Prostate gland (tissue), 2 donors: ENCODE data around the gene DYNC2LI1. TPM values are rescaled to one million over a fixed set of nuclear protein-coding genes. Genes with fewer than 3 reads are reported as not detected.

Experiments
- DNase-seq: peaks from one replicate; pipeline ENCODE4 v3.0.0-alpha.2; 2019; ENCODE audit warnings: low spot score
- H3K27ac ChIP-seq, 2 donors: fragments of 200-600 bp; sonication (generic); 2 replicates each; pipeline ENCODE4 v1.5.1; 2017 to 2019
- H3K27me3 ChIP-seq: fragments of 200-600 bp; sonication (generic); replicated peaks from 2 replicates; pipeline ENCODE4 v1.5.1; 2019; ENCODE audit not compliant: insufficient read depth
- H3K36me3 ChIP-seq, 2 donors: fragments of 200-600 bp; sonication (generic); 1 replicate in 1 of 2; 2 replicates in 1 of 2; pipeline versions ENCODE4 v1.5.1 to v1.8.1; 2017 to 2019
- H3K4me1 ChIP-seq: fragments of 200-600 bp; sonication (generic); replicated peaks from 2 replicates; pipeline ENCODE4 v1.5.1; 2019
- H3K4me3 ChIP-seq, 2 donors: fragments of 200-600 bp; sonication (generic); 2 replicates each; pipeline ENCODE4 v1.5.1; 2017 to 2019
- H3K9me3 ChIP-seq: fragments of 200-600 bp; sonication (generic); 2 replicates; pipeline ENCODE4 v1.5.1; 2017
- POLR2A ChIP-seq: fragments of 450-650 bp; IDR thresholded peaks from one replicate; pipeline ENCODE4 v1.6.1; 2016; ENCODE audit warnings: antibody characterized with exemption, mild to moderate bottlenecking
- POLR2AphosphoS5 ChIP-seq: sonication (generic); formaldehyde crosslinking; IDR thresholded peaks from one replicate; pipeline ENCODE4 v1.6.1; 2017; ENCODE audit warnings: antibody characterized with exemption
- WGBS: methylation state at CpG from one replicate; pipeline ENCODE4 v1.1.5; 2018; 5-methylcytosine and 5-hydroxymethylcytosine counted together
- intact Hi-C: fragments of 100-400 bp; cut with DNase I; formaldehyde crosslinking; loops from one replicate; pipeline ENCODE4 v1.14.2; 2022
- total RNA-seq, 2 donors: library from RNA; depleted of rRNA; stranded (reverse); fragments of >200 nt; gene quantifications; one replicate each; pipeline ENCODE4 v1.1.0, GENCODE V29; 2016
- TF ChIP-seq, protein P1 (sequence below), 4 experiments: fragments of 200-600 bp in 2 of 4; fragments of 450-650 bp in 2 of 4; sonication (generic) in 2 of 4; IDR thresholded peaks; 1 replicate in 3 of 4; 2 replicates in 1 of 4; pipeline ENCODE4 v1.5.1; 2016 to 2019; ENCODE audit warnings: antibody characterized with exemption in 4 of 4, mild to moderate bottlenecking in 2 of 4, moderate library complexity in 2 of 4

The DYNC2LI1 gene
- total RNA-seq, 2 donors from 2014 or later: 26.1 to 27.3 TPM

GRCh38 chr2:43831543-43832294 lies 57.9 kb downstream of the DYNC2LI1 start:
- peak overlapping the region in 1 of 2 donors; percentile 17 for H3K4me3 ChIP-seq
- TF ChIP-seq POLR2A: no peak
- TF ChIP-seq, protein P1, sequence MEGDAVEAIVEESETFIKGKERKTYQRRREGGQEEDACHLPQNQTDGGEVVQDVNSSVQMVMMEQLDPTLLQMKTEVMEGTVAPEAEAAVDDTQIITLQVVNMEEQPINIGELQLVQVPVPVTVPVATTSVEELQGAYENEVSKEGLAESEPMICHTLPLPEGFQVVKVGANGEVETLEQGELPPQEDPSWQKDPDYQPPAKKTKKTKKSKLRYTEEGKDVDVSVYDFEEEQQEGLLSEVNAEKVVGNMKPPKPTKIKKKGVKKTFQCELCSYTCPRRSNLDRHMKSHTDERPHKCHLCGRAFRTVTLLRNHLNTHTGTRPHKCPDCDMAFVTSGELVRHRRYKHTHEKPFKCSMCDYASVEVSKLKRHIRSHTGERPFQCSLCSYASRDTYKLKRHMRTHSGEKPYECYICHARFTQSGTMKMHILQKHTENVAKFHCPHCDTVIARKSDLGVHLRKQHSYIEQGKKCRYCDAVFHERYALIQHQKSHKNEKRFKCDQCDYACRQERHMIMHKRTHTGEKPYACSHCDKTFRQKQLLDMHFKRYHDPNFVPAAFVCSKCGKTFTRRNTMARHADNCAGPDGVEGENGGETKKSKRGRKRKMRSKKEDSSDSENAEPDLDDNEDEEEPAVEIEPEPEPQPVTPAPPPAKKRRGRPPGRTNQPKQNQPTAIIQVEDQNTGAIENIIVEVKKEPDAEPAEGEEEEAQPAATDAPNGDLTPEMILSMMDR (IDR thresholded peaks at IDR 0.05): no peak
- no peak for TF ChIP-seq POLR2AphosphoS5
- H3K4me1 ChIP-seq: no peaks in the 10 kb centered on the region
- H3K27me3 ChIP-seq: peaks cover 3% of the 10 kb centered on the region
- WGBS: 11% methylated on average over 48 of the region's 54 CpGs
- H3K27ac ChIP-seq: no peak overlapping the region
- intact Hi-C loops: no loop called here
- no peaks in the 10 kb centered on the region for H3K9me3 ChIP-seq
- H3K36me3 ChIP-seq: no peaks in the 10 kb centered on the region
- no peak for DNase-seq

DNA sequence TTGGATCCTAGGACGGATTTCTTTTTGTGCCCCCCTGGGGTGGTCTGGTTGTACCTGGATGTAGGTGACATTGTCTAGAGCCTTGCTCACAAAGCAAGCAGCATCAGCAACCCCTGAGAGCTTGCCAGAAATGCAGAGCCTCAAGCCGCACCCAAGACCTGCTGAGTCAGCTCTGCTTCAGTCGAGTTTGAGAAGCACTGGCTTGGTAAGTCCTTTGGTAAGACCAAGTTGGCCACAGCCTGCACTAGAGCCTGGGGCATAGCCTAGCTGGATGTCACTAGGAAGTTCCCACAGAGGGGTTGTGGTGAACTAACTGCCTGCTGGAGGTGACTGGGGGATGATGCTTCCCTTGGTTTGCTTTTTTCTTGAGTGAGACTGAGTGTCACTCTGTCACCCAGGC lies 58.6 kb downstream of the DYNC2LI1 start:
- DNase-seq: no peak
- Histone ChIP-seq H3K27ac (no peak overlapping the region), H3K36me3 (no peaks in the 10 kb centered on the region), H3K4me1 (no peaks in the 10 kb centered on the region), H3K9me3 (no peaks in the 10 kb centered on the region), H3K27me3 (peaks cover 3% of the 10 kb centered on the region), H3K4me3 (no peak overlapping the region)
- 44% methylated on average over 3 of the region's 3 CpGs for WGBS
- TF ChIP-seq POLR2A (no peak), POLR2AphosphoS5 (no peak)
- TF ChIP-seq, protein P1 (IDR thresholded peaks at IDR 0.05): no peak
- intact Hi-C loops: no loop called here

GRCh38 chr2:43837033-43837432 lies 63.2 kb downstream of the DYNC2LI1 start:
- TF ChIP-seq POLR2A: no peak
- TF ChIP-seq, protein P1 (IDR thresholded peaks at IDR 0.05): no peak
- TF ChIP-seq POLR2AphosphoS5: no peak
- 68% methylated on average over 4 of the region's 4 CpGs for WGBS
- Histone ChIP-seq H3K9me3 (no peaks in the 10 kb centered on the region), H3K36me3 (no peaks in the 10 kb centered on the region), H3K27me3 (no peaks in the 10 kb centered on the region), H3K4me1 (no peaks in the 10 kb centered on the region), H3K27ac (no peak overlapping the region), H3K4me3 (no peak overlapping the region)
- intact Hi-C loops: no loop called here
- no peak for DNase-seq

DNA sequence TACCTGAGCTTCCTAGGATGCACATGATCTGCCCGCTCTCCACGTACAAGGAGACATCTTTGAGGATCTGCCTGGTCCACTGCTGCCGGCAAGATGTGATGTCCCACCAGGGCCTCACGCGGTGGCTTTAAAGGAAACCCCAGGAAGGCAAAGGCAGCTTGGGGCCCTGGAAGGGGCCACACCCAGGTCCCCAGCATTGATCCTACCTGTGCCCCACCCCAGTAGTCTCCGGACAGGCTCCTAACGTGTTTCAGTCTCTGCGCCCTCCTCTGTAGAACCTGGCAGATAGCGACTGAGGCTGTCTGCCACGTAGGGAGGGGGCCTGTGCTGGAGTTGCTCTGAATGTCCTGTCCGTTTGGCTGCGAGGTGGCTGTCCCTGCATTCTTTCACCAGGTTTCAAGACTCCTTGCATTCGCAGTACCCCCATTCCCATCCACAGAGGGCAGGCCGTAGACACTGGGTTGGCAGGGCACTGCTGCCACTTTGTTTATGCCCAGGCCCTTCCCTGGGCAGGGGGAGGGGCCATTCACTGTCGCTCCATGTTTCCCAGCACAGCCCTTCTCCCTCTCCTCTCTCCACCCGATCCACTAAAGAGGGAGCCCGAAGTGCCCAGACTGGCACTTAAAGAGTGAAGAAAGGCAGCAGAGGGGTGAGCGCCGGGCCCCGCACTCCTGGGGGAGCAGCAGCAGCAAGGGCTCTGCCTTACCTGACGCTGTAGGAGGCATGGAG lies 64.2 kb downstream of the DYNC2LI1 start:
- Histone ChIP-seq H3K36me3 (no peaks in the 10 kb centered on the region), H3K4me1 (no peaks in the 10 kb centered on the region), H3K27ac (no peak overlapping the region), H3K27me3 (no peaks in the 10 kb centered on the region), H3K9me3 (no peaks in the 10 kb centered on the region), H3K4me3 (no peak overlapping the region)
- TF ChIP-seq, protein P1 (IDR thresholded peaks at IDR 0.05): no peak
- TF ChIP-seq POLR2AphosphoS5 (no peak), POLR2A (no peak)
- WGBS: 88% methylated on average over 21 of the region's 21 CpGs
- DNase-seq: no peak
- intact Hi-C loops: no loop called here
